NCI-H1092 (cell line): ENCODE data around the gene STXBP1.
A peak's percentile ranks its signal among the peaks of the same experiment; 100 is the strongest.

Source experiments
- DNase-seq: peaks from one replicate; lab custom pipeline; 2025; lab: John Stamatoyannopoulos, UW

STXBP1 gene

DNA sequence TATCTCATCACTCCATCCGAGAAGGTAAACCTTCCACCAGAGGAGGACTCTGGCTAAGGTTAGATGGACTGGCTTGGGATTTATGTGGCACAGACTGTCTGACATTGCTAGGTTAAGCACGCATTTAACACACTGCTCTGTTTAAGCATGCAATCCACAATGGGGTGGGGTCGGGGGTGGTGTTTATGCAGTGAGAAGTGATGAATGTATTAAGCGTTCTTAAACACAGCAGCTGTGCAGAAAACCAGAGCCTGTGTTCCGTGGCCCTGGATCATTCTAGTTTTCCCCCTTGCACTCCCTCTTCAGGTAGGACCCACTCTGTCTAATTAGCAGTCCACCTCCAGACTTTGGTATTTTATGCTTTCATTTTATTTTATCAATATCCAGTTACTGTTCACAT, 46.4 kb downstream of the STXBP1 start:
- no peak for DNase-seq

DNA sequence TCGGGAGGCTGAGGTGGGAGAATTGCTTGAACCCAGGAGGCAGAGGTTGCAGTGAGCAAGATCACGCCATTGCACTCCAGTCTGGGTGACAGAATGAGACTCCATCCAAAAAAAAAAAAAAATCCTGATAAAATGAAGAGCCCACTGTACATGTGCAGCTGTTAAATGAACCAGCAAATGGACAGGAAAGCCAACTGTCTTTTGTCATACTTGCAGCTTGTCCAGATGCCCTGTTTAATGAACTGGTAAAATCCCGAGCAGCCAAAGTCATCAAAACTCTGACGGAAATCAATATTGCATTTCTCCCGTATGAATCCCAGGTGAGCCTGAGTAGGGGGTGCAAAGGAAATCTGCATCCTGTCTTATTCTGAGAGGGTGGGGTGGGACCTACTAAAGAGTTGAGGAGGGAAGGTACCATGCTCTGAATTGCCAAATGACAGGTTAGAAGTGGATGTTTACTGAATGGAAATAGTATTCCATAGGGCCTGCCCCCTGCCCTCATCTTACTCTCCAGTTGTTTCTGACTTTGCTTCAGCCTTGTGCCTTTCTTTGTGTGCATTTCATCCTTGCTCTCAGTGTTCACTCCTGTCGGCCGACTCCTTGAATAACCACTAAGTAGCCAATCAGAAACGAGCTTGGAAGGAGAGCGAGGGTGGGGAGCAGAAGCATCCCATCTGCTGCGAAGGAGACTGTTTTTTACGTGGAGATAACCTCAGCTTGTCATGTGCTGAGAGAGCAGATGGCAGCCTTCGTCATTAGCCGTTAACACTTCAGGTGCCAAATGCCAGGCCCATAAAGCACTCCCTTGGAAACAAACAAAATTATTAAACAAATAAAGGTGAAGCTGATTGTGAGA, 49.0 kb downstream of the STXBP1 start:
- peak; percentile 70 for DNase-seq

DNA sequence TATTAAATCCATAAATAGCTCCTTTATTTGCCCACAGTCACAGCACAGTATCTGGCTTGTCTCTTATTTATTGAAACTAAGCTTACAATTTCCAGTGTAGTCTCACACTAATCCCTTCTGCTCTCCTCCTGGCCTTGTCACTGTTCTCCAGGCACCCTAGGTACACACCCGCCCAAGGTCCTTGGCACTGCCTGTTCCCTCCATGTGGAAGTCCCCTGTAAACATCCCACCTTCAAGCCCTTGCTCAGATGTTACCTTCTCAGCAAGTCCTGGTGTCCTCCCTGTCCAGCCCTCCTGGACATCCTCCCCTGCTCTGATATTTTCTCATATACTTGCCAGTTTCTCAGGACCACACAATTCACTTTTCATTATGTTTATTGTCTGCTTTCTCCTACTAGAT, 50.5 kb downstream of the STXBP1 start:
- DNase-seq = no peak

DNA sequence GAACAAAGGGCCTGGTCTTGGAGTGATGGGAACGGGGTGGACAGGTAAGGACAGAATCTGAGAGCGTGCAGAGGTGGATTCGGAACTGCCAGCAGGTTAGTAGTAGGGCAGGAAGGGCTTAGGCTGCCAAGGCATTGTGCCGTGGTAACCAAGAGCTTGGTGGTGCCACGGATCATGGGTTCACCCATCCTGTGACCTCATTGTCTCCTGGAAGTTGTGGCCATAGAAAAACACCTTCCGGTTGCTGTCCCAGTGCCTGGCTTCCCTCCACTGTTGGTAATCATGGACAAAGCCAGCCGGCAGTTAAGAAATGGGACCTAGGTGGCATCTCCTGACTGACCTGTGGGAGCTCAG, 52.2 kb downstream of the STXBP1 start:
- DNase-seq = no peak

DNA sequence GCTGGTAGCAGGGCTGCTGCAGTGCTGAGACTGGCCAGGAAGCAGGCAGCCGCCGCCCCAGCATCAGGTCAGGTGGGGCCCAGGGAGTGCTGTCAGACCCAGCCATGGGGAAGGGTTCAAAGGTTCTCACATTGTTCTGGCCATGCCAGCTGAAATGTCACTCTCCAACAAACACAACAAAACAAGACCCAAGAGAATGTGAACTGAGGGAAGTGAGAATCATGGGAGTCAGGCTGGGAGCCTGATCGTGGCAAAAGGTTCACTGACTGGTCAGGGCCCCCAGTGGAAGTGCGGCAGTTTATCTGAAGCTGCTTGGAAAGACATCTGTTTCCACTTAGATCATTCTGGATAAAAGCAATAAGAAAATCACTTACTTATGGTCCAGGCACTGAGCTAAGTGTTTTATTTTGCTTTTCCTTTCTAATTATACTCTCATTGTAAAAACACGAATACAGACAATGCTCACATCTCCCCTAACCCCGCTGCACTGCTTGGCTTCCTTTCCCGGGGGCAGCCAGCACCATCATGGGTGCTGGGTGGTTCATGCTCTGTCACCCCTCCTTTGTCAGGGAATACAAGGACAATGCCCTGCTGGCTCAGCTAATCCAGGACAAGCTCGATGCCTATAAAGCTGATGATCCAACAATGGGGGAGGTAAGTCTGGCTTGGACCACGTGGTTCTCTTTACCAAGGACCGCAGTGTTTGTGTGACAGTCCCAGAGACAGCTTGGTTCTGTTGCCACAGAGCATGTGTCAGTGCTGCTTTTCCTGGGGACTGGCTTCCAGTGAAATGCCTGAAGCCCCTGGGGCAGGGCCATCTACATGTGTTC, 52.8 kb downstream of the STXBP1 start:
- no peak for DNase-seq

DNA sequence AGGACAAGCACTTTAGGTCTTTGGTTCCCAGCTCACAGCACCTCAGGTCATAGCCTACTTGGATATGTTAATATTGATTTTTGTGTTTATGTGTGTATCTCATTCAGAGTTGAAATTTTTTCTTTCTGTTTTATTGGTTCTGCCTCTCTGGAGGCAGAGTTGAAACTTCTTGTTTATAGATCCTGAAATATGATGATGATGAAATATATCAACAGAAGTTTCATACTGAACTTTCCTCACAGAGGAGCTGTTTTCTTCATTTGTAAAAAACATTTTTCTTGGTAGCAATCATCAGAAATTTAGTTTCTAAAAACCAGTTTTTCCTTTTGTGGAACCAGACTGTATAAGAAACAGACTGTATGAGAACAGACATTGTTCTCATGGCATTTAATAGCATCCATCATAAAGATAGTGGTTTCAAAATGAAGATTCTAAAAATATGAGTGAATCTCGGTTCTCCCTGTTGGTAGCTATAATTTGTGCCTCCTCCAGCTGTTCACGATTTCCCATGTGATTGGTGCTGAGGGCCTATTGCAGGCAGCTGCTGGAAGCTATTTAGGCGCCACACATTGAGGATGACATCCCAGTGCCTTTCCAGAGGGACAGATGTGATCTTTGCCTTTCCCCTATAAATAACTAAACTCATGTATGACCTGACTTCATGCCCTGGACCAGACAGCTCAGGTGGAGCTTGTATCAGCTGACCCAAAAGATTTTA, 55.2 kb downstream of the STXBP1 start:
- no peak for DNase-seq

DNA sequence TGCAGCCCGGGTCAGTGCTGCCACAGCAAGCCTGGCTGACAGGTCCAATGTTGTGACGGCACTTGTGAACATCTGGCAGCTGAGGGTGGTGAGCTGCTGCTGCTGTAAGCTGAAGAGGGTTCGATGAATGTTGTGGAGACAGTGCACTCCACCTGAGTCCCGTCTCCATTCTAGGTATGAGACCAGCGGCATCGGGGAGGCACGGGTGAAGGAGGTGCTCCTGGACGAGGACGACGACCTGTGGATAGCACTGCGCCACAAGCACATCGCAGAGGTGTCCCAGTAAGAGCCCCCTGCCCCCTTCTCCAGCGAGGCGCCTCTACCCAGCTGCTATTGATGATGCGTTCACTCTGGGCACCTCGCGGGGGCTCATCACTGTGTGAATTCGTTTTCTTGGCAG, 55.8 kb downstream of the STXBP1 start:
- DNase-seq = no peak

DNA sequence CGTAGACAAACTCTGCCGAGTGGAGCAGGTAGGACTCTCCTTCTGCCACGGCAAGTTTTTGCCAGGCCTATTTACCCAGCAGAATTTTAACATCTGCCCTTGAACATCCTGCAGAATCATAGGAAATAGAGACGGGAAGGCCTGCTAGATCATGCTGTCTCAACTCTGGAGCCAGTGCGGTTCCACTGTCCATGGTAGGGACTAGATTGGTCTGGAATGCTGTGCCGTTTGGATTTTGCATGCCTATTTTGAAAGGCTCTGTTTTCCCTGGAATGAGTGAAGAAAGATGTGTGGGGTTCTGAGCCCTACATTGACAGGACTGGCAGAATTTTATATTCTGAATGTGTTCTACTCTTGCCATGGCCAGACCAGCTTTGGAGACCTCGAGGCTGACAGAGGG, 61.2 kb downstream of the STXBP1 start:
- DNase-seq = no peak

DNA sequence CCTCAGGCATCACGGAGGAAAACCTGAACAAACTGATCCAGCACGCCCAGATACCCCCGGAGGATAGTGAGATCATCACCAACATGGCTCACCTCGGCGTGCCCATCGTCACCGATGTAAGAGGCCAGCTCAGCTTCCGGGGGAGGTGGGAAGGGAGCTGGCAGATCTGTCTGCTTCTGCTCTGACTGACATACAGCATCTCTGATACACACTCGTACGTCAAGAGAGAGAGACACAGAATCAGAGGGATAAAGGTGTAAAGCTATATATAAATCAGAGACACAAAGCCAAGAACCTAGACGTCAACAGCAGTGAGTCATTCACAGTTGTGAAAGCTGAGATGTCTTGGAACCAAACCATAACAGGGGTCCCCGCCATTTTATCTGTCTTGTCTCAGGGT, 64.6 kb downstream of the STXBP1 start:
- no peak for DNase-seq

DNA sequence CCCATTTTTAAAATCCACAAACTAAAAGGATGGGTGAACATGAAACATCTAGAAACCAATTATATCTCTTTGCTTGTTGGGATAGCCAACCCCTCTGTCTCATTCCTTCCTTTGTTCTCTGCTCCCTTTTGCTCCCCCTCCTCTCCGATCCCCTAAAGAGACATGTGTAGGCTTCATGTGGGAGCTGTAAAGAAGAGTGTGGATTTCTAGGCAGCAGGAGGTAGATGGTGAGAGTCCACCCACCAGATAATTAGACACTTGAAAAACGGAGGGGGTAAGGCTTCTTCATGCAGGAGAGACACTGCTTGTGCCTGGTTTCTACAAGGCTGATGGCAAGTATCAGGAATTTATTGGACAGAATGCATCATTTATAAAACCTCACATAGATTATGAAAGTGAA, 67.4 kb downstream of the STXBP1 start:
- DNase-seq = no peak

DNA sequence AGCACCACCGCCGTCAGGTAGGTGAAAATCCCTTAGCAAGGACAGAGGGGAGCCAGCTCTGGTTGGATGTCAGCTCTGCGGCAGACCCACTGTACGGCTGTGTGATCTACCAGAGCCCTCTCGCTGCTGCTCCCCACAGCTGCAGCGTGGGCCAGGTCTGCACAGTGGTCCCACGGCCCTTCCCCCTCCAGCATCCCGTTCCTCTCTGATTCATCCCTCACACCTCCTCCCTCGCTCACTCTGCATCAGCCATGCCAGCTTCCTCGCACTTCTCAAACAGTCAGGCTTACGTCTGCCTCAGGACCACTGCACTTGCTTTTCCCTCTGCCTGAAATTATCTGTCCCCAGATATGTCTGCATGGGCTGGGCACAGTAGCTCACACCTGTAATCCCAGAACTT, 68.1 kb downstream of the STXBP1 start:
- DNase-seq = no peak

DNA sequence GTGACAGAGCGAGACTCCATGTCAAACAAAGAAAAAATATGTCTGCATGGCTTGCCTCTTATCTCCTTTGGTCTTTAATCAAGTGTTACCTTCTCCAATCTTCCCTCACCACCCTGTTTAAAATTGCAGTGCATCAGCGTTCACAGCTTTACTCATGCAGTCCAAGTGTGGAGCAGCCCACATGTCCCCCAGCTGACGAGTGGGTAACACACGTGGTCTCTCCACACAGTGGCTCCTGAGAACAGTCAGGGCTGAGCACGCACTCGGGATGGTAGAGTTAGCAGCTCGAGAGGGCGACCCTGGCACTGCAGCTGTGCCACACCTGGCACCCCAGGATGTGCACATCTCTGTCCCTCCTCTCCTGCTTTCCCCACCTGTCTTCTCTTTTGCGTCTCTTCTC, 68.8 kb downstream of the STXBP1 start:
- DNase-seq = no peak

DNA sequence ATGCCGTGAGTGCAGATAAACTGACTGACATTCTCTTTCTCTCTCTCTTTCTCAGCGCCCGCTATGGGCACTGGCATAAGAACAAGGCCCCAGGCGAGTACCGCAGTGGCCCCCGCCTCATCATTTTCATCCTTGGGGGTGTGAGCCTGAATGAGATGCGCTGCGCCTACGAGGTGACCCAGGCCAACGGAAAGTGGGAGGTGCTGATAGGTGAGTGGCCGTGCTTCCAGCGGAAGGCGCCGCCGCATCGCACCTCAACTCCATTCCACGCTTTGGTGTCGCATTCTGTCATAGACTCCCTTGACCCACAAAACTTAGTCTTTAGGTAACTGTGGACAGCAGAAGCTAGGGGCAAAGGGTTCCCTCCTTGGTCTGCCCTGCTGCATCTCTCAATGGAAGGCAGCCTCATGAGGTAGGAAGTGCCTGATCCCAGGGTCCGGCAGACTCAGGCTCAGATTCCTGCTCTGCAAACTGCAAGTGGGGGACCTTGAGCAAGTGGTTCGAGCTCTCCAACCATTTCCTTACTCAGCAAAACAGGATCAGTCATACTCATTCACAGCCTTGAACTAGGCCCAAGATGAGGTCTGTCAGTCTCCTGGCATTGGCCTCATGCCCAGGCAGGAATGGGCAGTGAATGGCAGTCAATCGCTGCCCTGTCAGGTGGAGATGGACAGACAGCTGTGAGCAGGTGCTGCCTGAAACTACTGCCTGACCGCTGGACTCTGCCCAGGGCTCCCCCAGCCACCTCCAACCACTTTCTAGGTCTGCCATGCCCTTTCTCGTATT, 70.5 kb downstream of the STXBP1 start:
- no peak for DNase-seq

DNA sequence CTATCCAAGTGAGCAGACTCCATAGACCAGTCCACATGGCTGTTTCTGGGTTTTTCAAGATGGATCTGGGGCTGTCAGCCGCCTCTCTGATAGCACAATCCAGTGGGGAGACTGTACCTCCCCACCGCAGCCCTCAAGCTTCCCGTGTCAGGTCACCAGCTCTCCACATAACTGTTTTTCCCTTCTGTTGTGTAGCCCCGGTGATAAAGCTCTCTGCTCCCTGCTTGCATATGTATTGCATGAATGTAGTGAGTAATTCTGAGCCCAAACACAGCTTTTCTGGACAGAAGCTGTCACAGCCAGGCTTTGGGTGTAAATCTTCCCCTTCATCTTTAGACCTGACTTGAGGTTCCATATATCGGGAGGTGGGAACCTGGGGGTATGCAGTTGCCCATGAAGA, 71.6 kb downstream of the STXBP1 start:
- DNase-seq = no peak

DNA sequence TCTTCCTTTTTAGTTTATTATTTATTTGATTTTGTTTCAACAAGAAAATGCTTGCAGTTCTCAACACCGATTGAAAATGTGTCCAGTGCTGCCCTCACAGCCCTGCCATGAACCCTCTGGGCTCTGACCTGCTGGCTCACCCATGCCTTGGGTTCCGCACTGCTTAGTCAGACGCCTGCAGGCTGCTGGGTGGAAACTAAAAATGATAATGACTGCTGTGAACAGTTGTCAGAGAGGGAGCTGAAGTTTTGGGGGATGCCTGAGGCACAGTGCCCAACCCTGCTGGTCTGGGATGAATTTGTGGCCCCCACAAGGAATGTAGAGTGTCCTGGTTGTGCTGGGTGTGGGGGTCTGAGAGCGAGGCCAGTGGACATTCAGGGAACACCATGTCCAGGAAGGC, 72.5 kb downstream of the STXBP1 start:
- no peak for DNase-seq

DNA sequence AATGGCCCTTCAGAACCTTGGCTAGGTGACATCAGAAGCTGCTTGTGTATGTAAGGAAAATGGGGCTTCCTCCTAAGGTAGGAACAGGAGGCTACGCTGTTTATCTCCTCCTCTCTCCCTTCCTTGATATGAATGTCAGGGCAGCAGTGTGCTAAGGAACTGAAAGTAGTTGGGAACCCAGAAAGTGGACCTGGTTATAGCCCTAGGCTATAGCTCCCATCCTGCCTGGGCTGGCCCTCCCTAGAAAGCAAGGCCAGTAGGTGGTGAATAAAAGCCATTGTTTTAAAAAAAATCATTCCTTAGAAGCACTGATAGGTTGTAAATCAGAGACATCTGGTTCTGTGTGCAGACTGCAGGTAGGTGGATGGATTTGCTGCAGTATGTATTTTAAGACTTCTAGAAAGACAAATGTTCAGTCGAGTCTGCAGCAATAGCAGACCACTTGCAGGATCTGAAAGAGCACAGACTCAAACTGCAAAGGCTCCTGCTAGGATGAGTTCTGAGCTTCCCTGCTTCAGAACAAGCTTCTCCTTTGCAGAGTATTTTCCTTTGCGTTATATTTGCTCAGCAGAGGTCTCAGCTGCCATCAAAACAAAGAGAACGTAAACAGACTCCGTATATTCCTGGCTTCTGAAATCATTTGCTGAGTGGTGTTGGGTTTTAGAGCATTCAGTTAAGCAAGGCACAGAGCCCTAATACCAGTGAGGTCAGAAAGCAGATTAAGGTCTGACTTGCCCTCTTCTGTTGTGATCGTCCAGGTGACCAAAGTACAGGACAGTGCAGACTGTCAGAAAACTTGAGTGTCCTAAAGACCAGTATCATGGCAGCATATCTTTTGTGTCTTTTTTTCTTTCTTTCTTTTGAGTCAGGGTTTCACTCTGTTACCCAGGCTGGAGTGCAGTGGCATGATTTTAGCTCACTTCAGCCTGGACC, 74.7 kb downstream of the STXBP1 start:
- no peak for DNase-seq

DNA sequence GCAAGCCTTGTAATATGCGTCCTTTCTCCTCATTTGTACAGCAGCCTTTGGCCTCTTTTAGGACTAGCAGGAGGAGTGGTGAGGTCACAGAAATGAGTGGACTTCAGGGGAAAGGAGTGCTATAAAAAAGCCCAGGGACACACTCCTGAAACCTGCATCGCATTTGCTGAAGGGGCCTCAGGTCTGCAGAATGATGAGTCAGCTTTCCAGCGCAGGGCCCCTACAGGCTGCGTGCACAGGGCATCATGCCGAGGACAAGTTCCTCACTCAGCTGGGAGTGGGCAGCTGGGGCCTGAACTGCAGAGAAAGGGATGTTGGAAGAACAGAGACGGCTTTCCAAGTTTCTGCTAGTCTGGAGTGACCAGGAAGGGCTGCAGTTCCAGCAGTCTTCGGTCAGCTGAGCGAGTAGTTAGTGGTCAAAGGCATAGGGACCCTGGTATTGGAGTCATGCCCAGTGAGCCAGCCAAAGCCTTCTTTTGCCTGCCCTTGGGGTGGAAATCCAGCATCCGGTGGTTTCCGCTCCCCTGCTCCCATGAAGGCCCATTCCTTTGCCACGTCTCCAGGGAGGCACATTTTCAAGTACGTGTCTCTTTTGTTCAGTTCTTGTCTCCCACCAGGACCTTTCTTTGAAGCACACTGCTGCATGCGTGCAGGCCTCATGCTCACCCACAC, 77.4 kb downstream of the STXBP1 start:
- no peak for DNase-seq

DNA sequence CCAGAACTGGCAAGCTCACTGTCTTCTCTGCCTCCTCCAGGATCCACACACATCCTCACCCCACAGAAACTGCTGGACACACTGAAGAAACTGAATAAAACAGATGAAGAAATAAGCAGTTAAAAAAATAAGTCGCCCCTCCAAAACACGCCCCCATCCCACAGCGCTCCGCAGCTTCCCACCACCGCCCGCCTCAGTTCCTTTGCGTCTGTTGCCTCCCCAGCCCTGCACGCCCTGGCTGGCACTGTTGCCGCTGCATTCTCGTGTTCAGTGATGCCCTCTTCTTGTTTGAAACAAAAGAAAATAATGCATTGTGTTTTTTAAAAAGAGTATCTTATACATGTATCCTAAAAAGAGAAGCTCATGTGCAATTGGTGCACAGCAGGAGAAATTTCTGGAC, 78.7 kb downstream of the STXBP1 start:
- DNase-seq = no peak

DNA sequence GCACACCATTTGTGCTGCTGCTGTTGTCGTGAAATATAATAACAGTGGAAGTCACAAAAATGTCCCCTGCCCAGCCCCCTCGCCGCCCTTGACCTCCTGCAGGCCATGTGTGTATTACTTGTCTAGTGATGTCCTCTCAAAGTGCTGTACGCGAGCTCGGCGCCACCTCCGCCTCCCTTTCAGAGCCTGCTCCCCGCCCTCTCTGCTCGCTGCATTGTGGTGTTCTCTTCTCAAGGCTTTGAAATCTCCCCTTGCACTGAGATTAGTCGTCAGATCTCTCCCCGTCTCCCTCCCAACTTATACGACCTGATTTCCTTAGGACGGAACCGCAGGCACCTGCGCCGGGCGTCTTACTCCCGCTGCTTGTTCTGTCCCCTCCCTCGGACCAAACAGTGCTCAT, 80.0 kb downstream of the STXBP1 start:
- DNase-seq = no peak

DNA sequence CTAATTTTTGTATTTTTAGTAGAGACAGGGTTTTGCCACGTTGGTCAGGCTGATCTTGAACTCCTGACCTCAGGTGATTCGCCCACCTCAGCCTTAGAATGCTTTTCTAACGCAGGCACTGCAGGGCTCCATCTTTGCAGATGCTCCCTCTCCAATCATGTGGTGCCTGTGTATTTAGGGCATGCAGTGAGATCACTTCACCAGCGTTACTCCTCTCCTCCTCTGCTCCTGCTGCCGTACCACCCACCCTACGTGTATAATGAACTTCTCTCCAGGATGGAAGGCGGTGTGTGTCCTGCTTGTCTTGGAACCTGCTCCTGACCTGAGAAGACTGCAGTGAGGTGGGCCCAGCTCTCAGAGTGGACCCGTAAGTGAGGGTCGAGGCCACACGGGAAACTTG, 81.1 kb downstream of the STXBP1 start:
- no peak for DNase-seq
